ENCODE results near the gene AFDN. TPM values are rescaled to one million over a fixed set of nuclear protein-coding genes. Genes with fewer than 3 reads are reported as not detected.

AFDN gene
- total and polyA plus RNA-seq, 9 donors, result 24.4 to 266 (median 86.6) TPM

DNA sequence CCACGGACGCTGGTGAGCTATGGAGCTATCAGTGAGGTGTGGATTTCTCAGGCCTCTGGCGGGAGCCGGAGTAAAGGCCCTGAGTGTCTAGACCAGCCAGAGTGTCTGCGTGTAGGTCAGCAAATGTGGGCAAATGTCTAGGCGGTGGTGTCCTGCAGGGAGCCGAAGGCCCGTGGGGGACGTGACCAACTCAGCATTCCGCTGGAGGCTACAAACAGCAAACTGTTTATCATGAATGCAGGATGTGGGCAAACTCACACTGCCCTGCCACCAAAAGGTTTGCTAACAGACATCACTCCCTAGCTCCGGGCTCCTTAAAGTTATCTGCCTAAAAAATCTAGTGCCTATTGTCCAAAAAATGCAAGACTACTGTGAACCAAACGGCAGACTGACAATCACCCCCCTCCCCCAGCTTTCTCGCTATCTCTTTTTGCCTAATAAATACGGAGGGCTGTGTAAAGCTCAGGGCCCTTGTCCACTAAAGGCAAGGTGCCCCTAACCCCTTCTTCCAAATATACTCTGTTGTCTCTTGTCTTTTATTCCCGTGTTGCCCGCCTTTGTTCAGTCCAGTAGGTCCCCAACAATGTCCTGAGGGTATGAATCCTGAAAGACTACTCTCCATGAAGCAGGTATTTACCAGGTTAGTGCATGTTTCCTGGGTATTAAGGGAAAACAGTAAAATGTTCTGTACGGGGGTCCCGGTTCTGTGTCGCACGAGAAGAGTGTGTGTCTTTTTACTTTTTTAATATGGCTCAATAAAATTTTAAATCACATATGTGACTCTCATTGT, 29.0 kb upstream of the AFDN start:
- DNase-seq, result no peak
- H3K4me1 ChIP-seq (ENCODE audit: insufficient read depth), result no peaks in the 10 kb centered on the region
- TF ChIP-seq, protein P1, sequence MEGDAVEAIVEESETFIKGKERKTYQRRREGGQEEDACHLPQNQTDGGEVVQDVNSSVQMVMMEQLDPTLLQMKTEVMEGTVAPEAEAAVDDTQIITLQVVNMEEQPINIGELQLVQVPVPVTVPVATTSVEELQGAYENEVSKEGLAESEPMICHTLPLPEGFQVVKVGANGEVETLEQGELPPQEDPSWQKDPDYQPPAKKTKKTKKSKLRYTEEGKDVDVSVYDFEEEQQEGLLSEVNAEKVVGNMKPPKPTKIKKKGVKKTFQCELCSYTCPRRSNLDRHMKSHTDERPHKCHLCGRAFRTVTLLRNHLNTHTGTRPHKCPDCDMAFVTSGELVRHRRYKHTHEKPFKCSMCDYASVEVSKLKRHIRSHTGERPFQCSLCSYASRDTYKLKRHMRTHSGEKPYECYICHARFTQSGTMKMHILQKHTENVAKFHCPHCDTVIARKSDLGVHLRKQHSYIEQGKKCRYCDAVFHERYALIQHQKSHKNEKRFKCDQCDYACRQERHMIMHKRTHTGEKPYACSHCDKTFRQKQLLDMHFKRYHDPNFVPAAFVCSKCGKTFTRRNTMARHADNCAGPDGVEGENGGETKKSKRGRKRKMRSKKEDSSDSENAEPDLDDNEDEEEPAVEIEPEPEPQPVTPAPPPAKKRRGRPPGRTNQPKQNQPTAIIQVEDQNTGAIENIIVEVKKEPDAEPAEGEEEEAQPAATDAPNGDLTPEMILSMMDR (IDR thresholded peaks at IDR 0.05), result no peak
- TF ChIP-seq EP300 (IDR thresholded peaks at IDR 0.05), result no peak
- TF ChIP-seq POLR2A (IDR thresholded peaks at IDR 0.05), result no peak
- WGBS, 3 donors, result 92 to 95% (median 92%) methylated on average over 20 of the region's 20 CpGs
- H3K9me3 ChIP-seq, result no peaks in the 10 kb centered on the region
- no peak overlapping the region for H3K27ac ChIP-seq
- no peak overlapping the region for H3K4me3 ChIP-seq
- no peaks in the 10 kb centered on the region for H3K36me3 ChIP-seq
- intact Hi-C loops (cut with DNase I), result no loop called here
- H3K27me3 ChIP-seq, result no peaks in the 10 kb centered on the region

DNA sequence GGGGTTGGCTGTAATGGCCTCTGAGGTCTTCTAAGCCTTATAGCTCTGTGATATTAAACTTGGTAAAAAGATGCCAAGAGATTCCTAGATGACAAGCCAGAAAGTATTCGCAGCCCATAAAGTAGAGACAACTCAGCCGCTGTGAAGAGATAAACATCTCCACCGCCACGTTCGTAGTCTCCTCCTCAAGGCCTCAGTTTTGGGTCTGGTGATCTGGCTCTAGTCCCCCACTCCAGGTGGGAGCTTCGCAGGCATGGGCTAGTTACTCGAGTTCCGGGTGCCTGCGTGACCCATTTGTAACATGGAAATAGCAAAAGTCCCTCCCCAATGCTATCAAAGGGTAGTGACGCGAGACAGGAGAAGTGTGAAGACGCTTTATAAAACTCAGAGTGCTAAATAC, 28.3 kb upstream of the AFDN start:
- Histone ChIP-seq H3K27me3 (no peaks in the 10 kb centered on the region), H3K36me3 (no peaks in the 10 kb centered on the region), H3K27ac (no peak overlapping the region), H3K4me1 (ENCODE audit: insufficient read depth) (no peaks in the 10 kb centered on the region), H3K9me3 (no peaks in the 10 kb centered on the region), H3K4me3 (no peak overlapping the region)
- intact Hi-C loops (cut with DNase I), result no loop called here
- DNase-seq, result no peak
- 74 to 87% (median 78%) methylated on average over 12 of the region's 12 CpGs for WGBS, 3 donors
- no peak for TF ChIP-seq EP300 (IDR thresholded peaks at IDR 0.05)
- TF ChIP-seq, protein P1 (IDR thresholded peaks at IDR 0.05), result no peak
- TF ChIP-seq POLR2A (IDR thresholded peaks at IDR 0.05), result no peak

DNA sequence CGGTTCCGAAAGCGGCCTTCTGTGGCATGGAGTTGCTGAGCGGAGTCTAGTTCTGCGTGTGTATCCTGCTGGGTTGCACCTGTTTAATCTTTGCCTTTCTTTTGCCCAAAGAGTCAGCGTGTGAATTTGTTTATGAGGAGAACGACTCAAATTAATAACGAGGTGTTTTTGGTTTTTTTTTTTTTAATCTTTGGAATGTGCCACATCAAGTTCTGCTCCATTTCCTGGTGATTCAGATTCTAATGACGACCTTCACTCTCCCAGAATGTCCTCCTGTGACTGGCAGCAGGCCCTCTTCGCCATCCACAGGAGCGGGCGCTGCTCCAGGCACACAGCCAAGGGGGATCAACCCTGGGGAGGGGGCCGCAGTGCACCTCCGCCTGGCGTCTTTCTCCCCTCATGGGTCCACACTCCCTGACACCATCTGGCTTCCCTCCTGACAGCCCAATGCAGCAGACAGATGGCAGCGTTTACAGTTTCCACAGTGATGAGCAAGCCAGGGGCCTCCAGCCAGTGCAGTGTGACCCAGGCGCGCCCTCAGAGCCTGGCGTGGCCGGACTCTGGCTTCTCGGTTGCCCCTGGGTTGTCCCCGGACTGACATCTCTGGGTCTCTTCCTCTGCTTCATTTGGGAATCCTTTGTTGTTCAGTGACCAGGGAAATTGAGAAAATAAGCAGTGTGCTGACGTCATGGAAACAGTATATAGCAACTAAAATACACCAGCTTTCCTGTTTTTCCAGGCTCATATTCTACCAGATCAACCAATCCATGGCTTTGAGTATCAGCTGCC, 27.5 kb upstream of the AFDN start:
- Histone ChIP-seq H3K4me3 (no peak overlapping the region), H3K4me1 (ENCODE audit: insufficient read depth) (no peaks in the 10 kb centered on the region), H3K36me3 (no peaks in the 10 kb centered on the region), H3K27ac (no peak overlapping the region), H3K27me3 (no peaks in the 10 kb centered on the region), H3K9me3 (no peaks in the 10 kb centered on the region)
- no peak for DNase-seq
- 63 to 73% (median 72%) methylated on average over 23 of the region's 23 CpGs for WGBS, 3 donors
- TF ChIP-seq POLR2A (IDR thresholded peaks at IDR 0.05) (no peak), EP300 (IDR thresholded peaks at IDR 0.05) (no peak)
- TF ChIP-seq, protein P1 (IDR thresholded peaks at IDR 0.05), result no peak
- intact Hi-C loops (cut with DNase I), result no loop called here

DNA sequence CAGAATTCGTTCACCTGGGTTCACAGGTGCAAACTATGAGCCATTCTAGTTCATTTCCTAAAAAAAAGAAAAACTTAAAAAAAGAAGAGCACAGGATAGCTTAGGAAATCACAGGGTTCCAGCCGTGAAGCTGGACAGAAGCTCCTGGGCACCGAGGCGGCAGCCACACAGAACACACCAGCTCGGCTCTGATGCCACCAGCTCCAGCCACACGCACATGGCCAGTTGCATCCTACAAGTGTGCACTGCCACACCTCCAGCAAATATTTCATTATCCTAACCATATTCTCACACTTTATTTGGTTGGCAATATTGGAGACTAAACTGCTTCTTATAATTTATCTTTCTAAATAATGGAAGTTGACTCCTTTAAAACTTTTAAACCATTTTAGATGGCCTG, 26.2 kb upstream of the AFDN start:
- intact Hi-C loops (cut with DNase I), result no loop called here
- TF ChIP-seq EP300 (IDR thresholded peaks at IDR 0.05), result no peak
- no peak for TF ChIP-seq POLR2A (IDR thresholded peaks at IDR 0.05)
- TF ChIP-seq, protein P1 (IDR thresholded peaks at IDR 0.05), result no peak
- DNase-seq, result no peak
- Histone ChIP-seq H3K9me3 (no peaks in the 10 kb centered on the region), H3K36me3 (no peaks in the 10 kb centered on the region), H3K4me1 (ENCODE audit: insufficient read depth) (peaks cover 1% of the 10 kb centered on the region), H3K4me3 (no peak overlapping the region), H3K27ac (no peak overlapping the region), H3K27me3 (no peaks in the 10 kb centered on the region)
- WGBS, 3 donors, result 77 to 94% (median 80%) methylated on average over 6 of the region's 6 CpGs
